GM10266 (cell line): Measurements from ENCODE around the gene PIK3C2G.

Experiments
- DNase-seq: peaks from one replicate; pipeline ENCODE4 v3.0.0; 2012; ENCODE audit errors: extremely low spot score
- CTCF ChIP-seq: IDR thresholded peaks from 2 replicates; pipeline ENCODE4 v1.5.1; 2012; ENCODE audit warnings: mild to moderate bottlenecking, low read depth; ENCODE audit not compliant: control insufficient read depth, insufficient read depth; ENCODE audit errors: missing control alignments

PIK3C2G gene

GRCh38 chr12:18549598-18549997 lies 288.3 kb downstream of the PIK3C2G start:
- DNase-seq: no peak
- TF ChIP-seq CTCF: no peak

GRCh38 chr12:18551106-18551505 lies 289.8 kb downstream of the PIK3C2G start:
- no peak for TF ChIP-seq CTCF

GRCh38 chr12:18551701-18552100 lies 290.4 kb downstream of the PIK3C2G start:
- no peak for DNase-seq
- TF ChIP-seq CTCF: no peak

More at GRCh38 chr12:18551106-18551505, 289.8 kb downstream of the PIK3C2G start:
- no peak for DNase-seq

- DNase-seq: no peak
- no peak for TF ChIP-seq CTCF
Observed at GRCh38 chr12:18552829-18553228, 291.5 kb downstream of the PIK3C2G start.

GRCh38 chr12:18556161-18556560 lies 294.8 kb downstream of the PIK3C2G start:
- DNase-seq: no peak

GRCh38 chr12:18559242-18559641 lies 297.9 kb downstream of the PIK3C2G start:
- no peak for DNase-seq
- no peak for TF ChIP-seq CTCF

More at GRCh38 chr12:18556161-18556560, 294.8 kb downstream of the PIK3C2G start:
- TF ChIP-seq CTCF: no peak

GRCh38 chr12:18562531-18562930 lies 301.2 kb downstream of the PIK3C2G start:
- no peak for DNase-seq
- TF ChIP-seq CTCF: no peak
